Adipose tissue (tissue), 3 donors: Measurements from ENCODE around the gene CABLES1. TPM values are rescaled to one million over a fixed set of nuclear protein-coding genes. Genes with fewer than 3 reads are reported as not detected.

Experiments used
- H3K27ac ChIP-seq: one replicate; pipeline ENCODE4 v1.5.1; 2013; ENCODE audit warnings: low read depth, low read length
- WGBS, 3 donors: extraction: QIAGEN DNeasy Blood & Tissue Kit; methylation state at CpG; one replicate each; pipeline ENCODE4 v1.1.7; 2013; 5-methylcytosine and 5-hydroxymethylcytosine counted together
- polyA plus RNA-seq, 3 donors: library from polyadenylated mRNA; stranded (reverse); fragments of 200-250 nt; gene quantifications; one replicate each; pipeline ENCODE4 v1.2.3, GENCODE V29; 2013
- donor health status: healthy with polysubstance abuse.
- donor health status: Bipolar disorder and iron deficiency.
- donor health status: healthy.

Gene CABLES1
- polyA plus RNA-seq, 3 donors = 5.8 to 25.3 (median 18.7) TPM

DNA sequence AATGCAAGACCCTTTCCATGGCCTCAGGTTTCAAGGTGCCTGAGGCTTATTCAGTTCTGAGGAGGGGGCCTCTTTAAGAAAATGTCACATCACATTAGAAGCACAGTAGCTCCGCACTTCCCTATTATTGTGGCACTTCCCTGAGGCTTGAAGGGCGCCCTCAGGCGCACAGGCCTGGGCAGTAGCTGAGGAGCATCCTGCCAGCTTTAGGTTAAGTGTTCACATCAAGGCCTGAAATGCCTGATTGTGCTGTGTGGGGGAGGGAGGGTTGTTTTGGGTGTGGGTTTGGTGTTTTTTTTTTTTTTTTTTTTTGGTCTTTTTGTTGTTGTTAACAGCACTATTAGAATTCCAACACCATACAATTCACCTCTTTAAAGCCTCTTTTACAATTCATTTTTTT is 107.9 kb downstream of the CABLES1 start:
- no peak overlapping the region for H3K27ac ChIP-seq
- 48 to 78% (median 67%) methylated on average over 3 of the region's 3 CpGs for WGBS, 3 donors

DNA sequence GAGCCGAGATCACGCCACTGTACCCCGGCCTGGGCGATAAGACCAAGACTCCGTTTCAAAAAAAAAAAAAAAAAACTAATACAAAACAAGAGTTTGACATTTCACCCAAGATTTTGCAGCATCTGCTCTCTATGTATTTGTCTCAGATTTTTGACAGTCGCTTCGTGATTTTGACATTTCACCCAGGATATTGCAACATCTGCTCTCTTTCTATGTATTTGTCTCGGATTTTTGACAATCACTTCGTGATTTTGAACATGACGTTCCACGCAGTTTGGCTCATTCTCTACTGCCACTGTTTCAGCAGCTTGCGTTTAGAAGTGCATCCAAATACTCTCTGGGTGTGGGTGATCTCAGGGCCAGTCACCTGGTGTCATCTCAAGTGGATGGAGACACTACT is 108.5 kb downstream of the CABLES1 start:
- 72 to 92% (median 73%) methylated on average over 12 of the region's 12 CpGs for WGBS, 3 donors
- H3K27ac ChIP-seq = no peak overlapping the region

GRCh38 chr18:23244401-23244800 is 109.1 kb downstream of the CABLES1 start:
- H3K27ac ChIP-seq = no peak overlapping the region
- WGBS, 3 donors = 73 to 86% (median 81%) methylated on average over 12 of the region's 12 CpGs

DNA sequence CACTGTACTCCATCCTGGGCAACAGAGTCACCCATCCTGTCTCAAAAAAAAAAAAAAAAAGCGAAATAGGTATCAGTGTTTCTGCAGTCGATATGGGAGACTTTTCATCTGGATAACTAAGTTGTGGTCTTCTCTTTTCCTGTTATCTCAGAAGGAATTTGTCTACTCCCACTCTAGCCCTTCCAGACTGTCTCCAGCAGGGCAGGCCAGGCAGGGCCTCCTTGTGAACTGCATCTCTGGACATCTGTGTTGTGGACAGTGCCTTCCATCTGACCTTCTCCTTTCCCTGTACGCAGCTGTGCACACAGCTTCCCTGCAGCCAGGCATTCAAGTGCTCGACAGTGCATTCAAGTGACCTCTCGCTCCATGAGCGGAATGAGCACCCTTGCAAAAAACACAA is 110.2 kb downstream of the CABLES1 start:
- WGBS, 3 donors = 90 to 94% (median 91%) methylated on average over 6 of the region's 6 CpGs
- no peak overlapping the region for H3K27ac ChIP-seq

- WGBS, 3 donors = 95 to 98% (median 95%) methylated on average over 10 of the region's 10 CpGs
- no peak overlapping the region for H3K27ac ChIP-seq
Observed at GRCh38 chr18:23247331-23247730, 112.0 kb downstream of the CABLES1 start.

DNA sequence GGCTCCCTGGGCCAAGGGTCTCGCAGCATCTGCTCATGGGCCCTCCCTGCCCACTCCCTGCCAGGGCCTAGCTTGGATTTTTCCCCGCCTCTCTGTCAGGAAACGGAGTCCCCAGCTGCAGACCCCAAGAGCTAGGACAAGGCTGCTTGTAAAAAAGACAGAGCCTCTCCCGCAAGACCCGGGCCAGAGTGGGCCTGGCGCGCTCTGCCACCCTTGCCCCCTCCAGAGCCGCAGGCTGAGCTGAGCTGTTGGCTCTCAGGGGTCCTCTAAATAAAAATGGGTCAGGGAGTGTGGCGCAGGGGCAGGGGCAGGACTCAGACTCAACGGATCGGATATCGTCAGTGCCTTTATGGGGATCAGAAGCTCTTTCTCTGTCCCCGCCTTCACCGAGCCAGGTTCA is 112.6 kb downstream of the CABLES1 start:
- 97 to 98% (median 97%) methylated on average over 14 of the region's 14 CpGs for WGBS, 3 donors
- no peak overlapping the region for H3K27ac ChIP-seq

GRCh38 chr18:23248826-23249225 is 113.5 kb downstream of the CABLES1 start:
- 93 to 98% (median 96%) methylated on average over 2 of the region's 2 CpGs for WGBS, 3 donors
- no peak overlapping the region for H3K27ac ChIP-seq

DNA sequence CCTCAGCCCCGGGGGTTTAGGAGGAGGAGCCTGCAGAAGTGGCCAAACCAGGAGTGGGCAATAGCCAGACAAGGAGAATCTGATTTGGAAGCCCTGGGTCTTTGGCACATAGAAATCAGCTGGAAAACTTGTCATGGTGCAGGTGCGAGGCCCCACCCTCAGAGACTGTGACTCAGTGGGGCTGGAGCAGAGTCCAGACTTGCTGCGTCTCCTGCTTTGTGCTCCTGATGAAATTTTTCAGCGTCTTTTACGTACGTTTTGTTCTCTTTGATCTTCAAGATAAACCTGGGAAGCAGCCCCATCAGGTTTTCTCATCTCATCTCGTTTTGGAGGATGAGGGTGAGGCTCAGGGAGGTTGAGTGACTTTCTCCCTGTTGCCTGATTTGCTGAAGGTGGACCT is 114.1 kb downstream of the CABLES1 start:
- WGBS, 3 donors = 90 to 96% (median 90%) methylated on average over 7 of the region's 7 CpGs
- no peak overlapping the region for H3K27ac ChIP-seq

- no peak overlapping the region for H3K27ac ChIP-seq
- WGBS, 3 donors = 54 to 90% (median 60%) methylated on average over 13 of the region's 13 CpGs
Observed at GRCh38 chr18:23250893-23251656, 115.8 kb downstream of the CABLES1 start.

DNA sequence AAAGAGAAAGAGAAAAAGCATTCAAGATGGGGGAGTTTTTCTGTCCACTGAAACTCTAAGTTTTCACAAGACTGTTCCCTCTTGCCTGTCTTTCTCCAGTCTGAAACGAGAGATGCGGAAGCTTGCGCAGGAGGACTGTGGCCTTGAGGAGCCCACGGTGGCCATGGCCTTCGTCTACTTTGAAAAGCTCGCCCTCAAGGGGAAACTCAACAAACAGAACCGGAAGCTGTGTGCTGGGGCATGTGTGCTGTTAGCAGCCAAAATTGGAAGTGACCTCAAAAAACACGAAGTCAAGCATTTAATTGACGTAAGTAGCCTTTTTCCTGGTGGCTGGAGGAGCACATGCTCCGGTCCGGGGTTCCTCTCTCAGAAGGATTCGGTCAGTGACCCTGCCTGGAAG is 118.3 kb downstream of the CABLES1 start:
- no peak overlapping the region for H3K27ac ChIP-seq

GRCh38 chr18:23257137-23257536 is 121.9 kb downstream of the CABLES1 start:
- no peak overlapping the region for H3K27ac ChIP-seq
- 64 to 85% (median 83%) methylated on average over 9 of the region's 9 CpGs for WGBS, 3 donors

More for the DNA sequence above, 118.3 kb downstream of the CABLES1 start:
- 81 to 93% (median 83%) methylated on average over 12 of the region's 12 CpGs for WGBS, 3 donors

DNA sequence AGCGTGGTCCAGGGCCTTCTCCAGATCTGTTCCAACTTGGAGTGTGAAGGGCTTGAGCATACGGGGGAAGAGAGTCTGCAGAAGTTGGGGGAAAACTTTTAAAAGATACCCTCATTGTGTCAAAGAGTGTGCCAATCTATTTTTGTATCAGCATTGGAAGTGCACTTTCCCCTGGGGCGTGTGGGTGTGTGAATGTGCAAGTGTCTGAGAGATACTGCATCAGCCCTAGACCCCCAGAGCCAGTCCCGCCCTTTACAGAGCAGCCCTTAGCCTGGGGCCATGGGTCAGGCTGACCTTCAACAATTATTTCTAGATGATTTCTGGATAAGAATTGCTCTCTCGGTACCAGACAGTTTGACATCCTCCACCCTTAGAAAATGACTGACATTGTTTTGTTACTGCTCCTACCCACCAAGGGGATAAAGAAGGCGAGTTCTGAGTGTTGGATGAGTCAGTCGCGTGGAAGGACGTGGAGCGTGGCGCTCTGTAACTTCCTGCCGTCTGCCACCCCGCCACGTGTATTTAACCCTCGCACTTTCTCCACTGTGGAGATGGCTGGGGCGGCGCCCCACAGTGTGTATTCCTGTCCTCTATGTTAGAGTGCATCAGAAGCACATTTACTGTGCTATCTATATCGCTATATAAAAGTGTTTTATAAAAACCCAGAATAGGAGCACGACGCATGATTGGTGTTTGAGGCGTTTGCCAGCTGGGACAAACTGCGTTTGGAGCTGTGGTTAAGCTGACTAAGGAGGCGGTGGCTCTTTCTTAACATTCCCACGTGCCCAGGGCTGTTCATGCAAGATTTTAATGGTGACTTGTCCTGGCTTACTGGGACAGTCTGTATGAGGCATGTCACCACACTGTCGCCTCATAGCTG is 122.6 kb downstream of the CABLES1 start:
- H3K27ac ChIP-seq = no peak overlapping the region
- 65 to 88% (median 68%) methylated on average over 25 of the region's 25 CpGs for WGBS, 3 donors

- WGBS, 3 donors = 70 to 84% (median 75%) methylated on average over 15 of the region's 15 CpGs
- no peak overlapping the region for H3K27ac ChIP-seq
Observed at GRCh38 chr18:23258566-23259469, 123.5 kb downstream of the CABLES1 start.

- WGBS, 3 donors = 9 to 21% (median 16%) methylated on average over 21 of the region's 21 CpGs
Observed at GRCh38 chr18:23259701-23260681, 124.7 kb downstream of the CABLES1 start.

GRCh38 chr18:23260926-23261590 is 125.8 kb downstream of the CABLES1 start:
- no peak overlapping the region for H3K27ac ChIP-seq
- 66 to 80% (median 70%) methylated on average over 7 of the region's 7 CpGs for WGBS, 3 donors

More at GRCh38 chr18:23259701-23260681, 124.7 kb downstream of the CABLES1 start:
- no peak overlapping the region for H3K27ac ChIP-seq

- WGBS, 3 donors = 83 to 94% (median 91%) methylated on average over 9 of the region's 9 CpGs
- H3K27ac ChIP-seq = no peak overlapping the region
Observed at GRCh38 chr18:23263551-23264235, 128.4 kb downstream of the CABLES1 start.
